ENCODE measurements around the gene ATP5PB. TPM values are rescaled to one million over a fixed set of nuclear protein-coding genes. Genes with fewer than 3 reads are reported as not detected.

Gene ATP5PB
- polyA plus RNA-seq, 1 experiment = 519 TPM

DNA sequence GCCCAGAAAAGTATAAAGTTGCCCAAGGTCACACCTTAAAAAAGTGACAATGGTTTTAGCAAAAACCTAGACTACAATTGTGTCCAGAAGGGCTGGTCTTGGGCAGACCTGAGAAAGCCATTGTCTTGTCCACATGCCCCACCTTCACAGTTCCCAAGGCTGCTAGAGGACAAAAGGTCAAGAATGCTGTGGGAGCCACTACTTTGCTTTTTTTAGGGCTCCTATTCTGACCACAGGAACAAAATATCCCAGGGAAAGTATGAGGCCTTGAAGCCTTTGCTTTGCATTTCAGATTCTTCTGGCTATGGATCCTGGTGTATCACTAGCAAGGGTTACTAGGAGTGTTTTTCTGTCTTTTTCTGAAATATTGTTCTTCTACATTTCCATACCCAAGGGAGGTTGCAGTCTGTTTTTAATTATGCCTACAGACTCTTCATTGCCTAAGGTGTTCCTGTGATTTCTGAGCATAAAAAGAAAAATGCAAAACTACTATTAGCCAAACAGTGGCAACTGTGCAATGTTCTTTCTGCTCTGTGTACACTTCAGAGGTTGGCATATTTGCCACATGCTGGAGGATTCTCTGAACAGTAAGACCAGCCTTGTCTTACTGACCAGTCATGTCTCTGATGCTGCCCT lies 35.2 kb downstream of the ATP5PB start:
- Histone ChIP-seq H3K9me3 (ENCODE audit: control insufficient read depth, insufficient read depth, low read length) (no peaks in the 10 kb centered on the region), H3K27me3 (ENCODE audit: control insufficient read depth, insufficient read depth, low read length) (no peaks in the 10 kb centered on the region), H3K27ac (ENCODE audit: low read depth, low read length) (no peak overlapping the region), H3K4me3 (ENCODE audit: low read depth, low read length) (no peak overlapping the region)
- TF ChIP-seq, protein P1, sequence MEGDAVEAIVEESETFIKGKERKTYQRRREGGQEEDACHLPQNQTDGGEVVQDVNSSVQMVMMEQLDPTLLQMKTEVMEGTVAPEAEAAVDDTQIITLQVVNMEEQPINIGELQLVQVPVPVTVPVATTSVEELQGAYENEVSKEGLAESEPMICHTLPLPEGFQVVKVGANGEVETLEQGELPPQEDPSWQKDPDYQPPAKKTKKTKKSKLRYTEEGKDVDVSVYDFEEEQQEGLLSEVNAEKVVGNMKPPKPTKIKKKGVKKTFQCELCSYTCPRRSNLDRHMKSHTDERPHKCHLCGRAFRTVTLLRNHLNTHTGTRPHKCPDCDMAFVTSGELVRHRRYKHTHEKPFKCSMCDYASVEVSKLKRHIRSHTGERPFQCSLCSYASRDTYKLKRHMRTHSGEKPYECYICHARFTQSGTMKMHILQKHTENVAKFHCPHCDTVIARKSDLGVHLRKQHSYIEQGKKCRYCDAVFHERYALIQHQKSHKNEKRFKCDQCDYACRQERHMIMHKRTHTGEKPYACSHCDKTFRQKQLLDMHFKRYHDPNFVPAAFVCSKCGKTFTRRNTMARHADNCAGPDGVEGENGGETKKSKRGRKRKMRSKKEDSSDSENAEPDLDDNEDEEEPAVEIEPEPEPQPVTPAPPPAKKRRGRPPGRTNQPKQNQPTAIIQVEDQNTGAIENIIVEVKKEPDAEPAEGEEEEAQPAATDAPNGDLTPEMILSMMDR (IDR thresholded peaks at IDR 0.05; ENCODE audit: low read depth, low read length) = no peak
- DNase-seq (ENCODE audit: low read depth, low spot score) = no peak
- POLR2A ChIA-PET = no interaction called here
- CTCF ChIA-PET = interaction anchor here (1.4 to 2.4 kb wide), 2 partner anchors 231 to 285 kb away, joined by 3 to 10 read pairs; no protein-coding TSS in a partner anchor

DNA sequence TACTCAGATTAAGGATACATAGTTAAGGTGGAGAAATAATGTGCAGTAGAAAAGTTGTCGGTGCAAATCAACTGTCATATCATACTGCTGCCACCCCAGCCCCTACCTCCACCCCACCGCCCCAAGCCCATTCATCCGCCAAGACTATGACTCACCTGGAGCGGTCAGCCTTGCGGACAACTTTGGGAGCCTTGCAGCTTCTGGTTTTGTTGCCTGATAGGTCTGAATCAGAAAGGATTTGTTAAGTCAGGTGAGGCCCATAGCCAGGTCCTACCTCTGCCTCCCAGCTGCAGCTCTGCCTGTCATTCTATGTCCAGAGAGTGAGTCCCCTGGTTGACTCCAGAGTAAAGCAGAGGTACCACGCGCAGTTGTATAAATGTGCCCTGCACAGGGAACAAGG lies 37.2 kb downstream of the ATP5PB start:
- DNase-seq (ENCODE audit: low read depth, low spot score) = no peak
- ChIA-PET POLR2A (interaction anchor here (0.6 kb wide), 1 partner anchor 263 kb away, joined by 3 read pairs; no protein-coding TSS in a partner anchor), CTCF (interaction anchor here (2.4 kb wide), 1 partner anchor 283 kb away, joined by 10 read pairs; no protein-coding TSS in a partner anchor)

DNA sequence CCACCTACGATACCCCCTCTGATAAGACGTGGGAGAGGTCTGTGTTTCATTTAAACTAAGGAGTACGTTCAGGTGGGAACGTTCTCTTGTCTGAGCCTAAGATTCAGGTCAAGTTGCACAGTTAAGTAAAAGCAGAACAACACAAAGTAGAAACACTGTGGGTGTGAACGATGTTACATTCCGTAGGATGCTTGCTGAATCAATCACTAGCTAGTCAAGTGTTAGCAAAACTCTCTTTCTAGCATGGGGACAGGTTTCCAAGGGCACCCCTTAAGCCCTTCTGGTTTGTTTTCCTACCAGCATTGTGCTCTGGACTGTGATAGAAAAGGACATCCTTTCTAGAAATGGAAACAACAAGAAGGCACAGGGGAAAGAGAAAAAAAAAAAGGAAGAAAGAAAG lies 37.9 kb downstream of the ATP5PB start:
- ChIA-PET POLR2A (no interaction called here), CTCF (interaction anchor here (2.4 kb wide), 1 partner anchor 282 kb away, joined by 10 read pairs; no protein-coding TSS in a partner anchor)
- TF ChIP-seq, protein P1 (IDR thresholded peaks at IDR 0.05; ENCODE audit: low read depth, low read length) = no peak

More for the DNA sequence above, 37.2 kb downstream of the ATP5PB start:
- Histone ChIP-seq H3K27ac (ENCODE audit: low read depth, low read length) (no peak overlapping the region), H3K4me3 (ENCODE audit: low read depth, low read length) (no peak overlapping the region), H3K9me3 (ENCODE audit: control insufficient read depth, insufficient read depth, low read length) (no peaks in the 10 kb centered on the region), H3K27me3 (ENCODE audit: control insufficient read depth, insufficient read depth, low read length) (no peaks in the 10 kb centered on the region)
- TF ChIP-seq, protein P1 (IDR thresholded peaks at IDR 0.05; ENCODE audit: low read depth, low read length) = no peak

DNA sequence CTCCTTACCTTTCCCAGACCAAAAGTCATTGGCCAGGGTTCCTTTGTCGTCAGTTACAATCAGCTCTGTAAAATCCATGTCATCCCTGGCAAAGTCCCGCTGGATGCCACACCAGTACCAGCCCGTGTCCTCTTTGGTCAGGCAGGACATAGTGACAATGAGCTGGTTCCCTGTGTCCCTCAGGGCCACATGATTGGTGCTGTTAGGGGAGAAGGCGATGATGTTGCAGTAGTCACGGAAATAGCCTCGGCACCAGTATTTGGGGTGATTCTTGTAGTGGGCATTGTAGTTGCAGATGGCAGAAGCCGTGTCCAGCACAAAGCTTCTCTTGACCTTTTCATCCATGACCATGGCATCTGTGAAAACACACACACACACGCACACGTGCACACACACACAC lies 39.4 kb downstream of the ATP5PB start:
- ChIA-PET POLR2A (interaction anchor here (0.6 kb wide), 1 partner anchor 175 kb away, joined by 3 read pairs; no protein-coding TSS in a partner anchor), CTCF (interaction anchor here (1.0 to 1.9 kb wide), 3 partner anchors 20 to 279 kb away, joined by 3 to 11 read pairs (median 3); no protein-coding TSS in a partner anchor)
- DNase-seq (ENCODE audit: low read depth, low spot score) = no peak
- Histone ChIP-seq H3K27me3 (ENCODE audit: control insufficient read depth, insufficient read depth, low read length) (peaks cover 4% of the 10 kb centered on the region), H3K27ac (ENCODE audit: low read depth, low read length) (no peak overlapping the region), H3K4me3 (ENCODE audit: low read depth, low read length) (no peak overlapping the region), H3K9me3 (ENCODE audit: control insufficient read depth, insufficient read depth, low read length) (no peaks in the 10 kb centered on the region)
- TF ChIP-seq, protein P1 (IDR thresholded peaks at IDR 0.05; ENCODE audit: low read depth, low read length) = no peak

More for the DNA sequence above, 37.9 kb downstream of the ATP5PB start:
- DNase-seq (ENCODE audit: low read depth, low spot score) = no peak
- Histone ChIP-seq H3K4me3 (ENCODE audit: low read depth, low read length) (no peak overlapping the region), H3K27me3 (ENCODE audit: control insufficient read depth, insufficient read depth, low read length) (no peaks in the 10 kb centered on the region), H3K9me3 (ENCODE audit: control insufficient read depth, insufficient read depth, low read length) (no peaks in the 10 kb centered on the region), H3K27ac (ENCODE audit: low read depth, low read length) (no peak overlapping the region)

DNA sequence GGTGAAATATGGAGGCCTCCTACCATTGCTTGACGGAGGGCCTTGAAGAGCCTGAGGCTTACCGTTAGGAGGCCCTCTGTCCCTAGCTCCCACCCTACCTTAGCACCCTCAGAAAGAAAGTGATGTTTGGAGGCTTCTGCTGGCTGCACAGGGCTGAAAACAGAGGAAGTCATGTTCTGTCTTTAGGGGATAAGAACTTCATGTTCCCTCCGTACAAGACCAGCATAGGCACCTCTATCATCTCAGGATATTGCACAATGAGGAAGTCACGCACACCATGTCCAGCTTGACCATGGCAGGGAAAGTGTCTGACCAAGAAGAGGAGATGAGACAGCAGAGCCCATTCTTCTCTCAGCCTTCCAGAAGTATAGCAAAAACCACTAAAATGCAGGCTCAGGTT lies 40.3 kb downstream of the ATP5PB start:
- no peak overlapping the region for H3K27ac ChIP-seq (ENCODE audit: low read depth, low read length)
- no peak overlapping the region for H3K4me3 ChIP-seq (ENCODE audit: low read depth, low read length)
- CTCF ChIA-PET = interaction anchor here (1.1 to 2.1 kb wide), 3 partner anchors 8 to 225 kb away, joined by 3 to 17 read pairs (median 13); no protein-coding TSS in a partner anchor
- no peak for DNase-seq (ENCODE audit: low read depth, low spot score)
- peaks cover 7% of the 10 kb centered on the region for H3K27me3 ChIP-seq (ENCODE audit: control insufficient read depth, insufficient read depth, low read length)
- no peaks in the 10 kb centered on the region for H3K9me3 ChIP-seq (ENCODE audit: control insufficient read depth, insufficient read depth, low read length)
- TF ChIP-seq, protein P1 (IDR thresholded peaks at IDR 0.05; ENCODE audit: low read depth, low read length) = no peak
- POLR2A ChIA-PET = no interaction called here

Measured in AG04450 (cell line).